Muscle of back (tissue), 11 donors: ENCODE data around the gene INS. TPM values are rescaled to one million over a fixed set of nuclear protein-coding genes. Genes with fewer than 3 reads are reported as not detected.
"Not testable (repeated sequence)": the region's sequence is repeated elsewhere in the genome, so short reads cannot be mapped to it uniquely, and the experiment has no call there.

Experiments
- DNase-seq, 3 donors: peaks; one replicate each; pipeline versions ENCODE4 v3.0.0 to v3.0.0-alpha.2; 2013
- polyA plus RNA-seq, 10 donors: library from polyadenylated mRNA; unstranded; fragments of 120-200 nt; gene quantifications; one replicate each; pipeline ENCODE4 v1.2.1, GENCODE V29; 2013; ENCODE audit not compliant: insufficient read length in 10 of 10

The INS gene
- polyA plus RNA-seq, 10 donors: not detected

- DNase-seq: peak in 1 of 3 donors; percentile 23
Measured at GRCh38 chr11:2134022-2135010, 26.7 kb downstream of the INS start.

GRCh38 chr11:2133241-2134021, 27.6 kb downstream of the INS start:
- DNase-seq: peak in 1 of 3 donors; percentile 43

GRCh38 chr11:2132874-2133240, 28.2 kb downstream of the INS start:
- no peak for DNase-seq

GRCh38 chr11:2132246-2132645, 28.8 kb downstream of the INS start:
- DNase-seq: no peak

DNA sequence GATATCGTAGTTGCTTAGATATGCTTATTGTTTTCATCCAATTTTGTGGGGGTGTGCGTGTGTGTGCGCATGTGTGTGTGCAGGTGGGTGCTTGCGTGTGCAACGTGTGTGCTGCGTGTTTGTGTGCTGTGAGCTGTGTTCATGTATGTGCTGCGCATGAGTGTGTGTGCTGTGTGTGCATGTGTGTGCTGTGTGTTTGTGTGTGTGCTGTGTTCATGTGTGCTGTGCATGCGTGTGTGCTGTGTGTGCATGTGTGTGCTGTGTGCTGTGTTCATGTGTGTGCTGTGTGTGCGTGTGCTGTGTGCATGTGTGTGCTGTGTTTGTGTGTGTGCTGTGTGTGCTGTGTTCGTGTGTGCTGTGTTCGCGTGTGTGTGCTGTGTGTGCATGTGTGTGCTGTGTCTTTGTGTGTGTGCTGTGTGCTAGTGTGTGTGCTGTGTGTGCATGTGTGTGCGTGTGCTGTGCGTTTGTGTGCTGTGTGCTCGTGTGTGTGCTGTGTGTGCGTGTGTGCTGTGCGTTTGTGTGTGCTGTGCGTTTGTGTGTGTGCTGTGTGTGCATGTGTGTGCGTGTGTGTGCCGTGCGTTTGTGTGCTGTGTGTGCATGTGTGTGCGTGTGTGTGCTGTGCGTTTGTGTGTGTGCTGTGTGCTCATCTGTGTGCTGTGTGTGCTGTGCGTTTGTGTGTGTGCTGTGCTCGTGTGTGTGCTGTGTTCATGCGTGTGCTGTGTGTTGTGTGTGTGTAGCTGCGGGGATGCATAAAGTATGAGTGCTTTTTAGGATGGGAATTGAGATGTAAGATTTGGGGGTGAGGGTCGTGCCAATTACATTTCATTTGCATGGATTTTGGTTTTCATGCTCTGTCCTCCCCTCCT, 29.4 kb downstream of the INS start:
- peak in 1 of 3 donors; percentile 57 for DNase-seq

- peak in 1 of 3 donors; percentile 18 for DNase-seq
Measured at GRCh38 chr11:2130881-2131352, 30.1 kb downstream of the INS start.

DNA sequence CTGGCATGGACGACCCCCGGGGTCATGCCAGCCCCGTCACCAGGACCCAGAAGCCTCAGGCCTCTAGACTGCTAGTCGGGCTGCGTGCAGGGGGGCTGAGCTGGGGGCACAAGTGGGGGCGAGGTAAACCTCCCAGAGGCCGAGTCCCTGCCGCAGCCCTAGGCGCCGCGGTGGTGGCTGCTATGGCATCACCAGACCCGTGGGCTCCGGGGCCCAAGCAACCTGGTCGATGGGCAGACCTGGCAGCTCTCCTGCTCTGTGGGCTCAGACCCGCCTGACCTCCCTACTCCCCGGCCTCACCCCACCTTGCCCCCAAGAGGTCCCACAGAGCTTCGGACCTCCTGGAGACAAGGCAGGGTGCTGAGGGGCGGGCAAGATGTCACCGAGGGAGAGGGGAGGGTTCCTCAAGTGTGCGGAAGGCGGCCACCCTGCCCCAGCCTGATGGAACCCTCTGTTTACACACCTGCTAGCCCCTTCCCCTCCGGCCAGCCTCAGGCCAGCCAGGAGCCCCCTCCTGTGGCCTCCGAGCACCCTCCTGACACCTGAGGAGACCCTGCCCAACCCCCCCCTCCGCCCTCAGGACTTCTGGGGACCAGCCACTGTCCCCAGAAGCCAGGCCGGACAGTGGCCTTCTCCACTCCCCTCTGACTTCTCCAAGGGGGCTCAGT, 31.2 kb downstream of the INS start:
- DNase-seq: peak in 1 of 3 donors; percentile 45

GRCh38 chr11:2129308-2129698, 31.7 kb downstream of the INS start:
- no peak for DNase-seq

- peak in 1 of 3 donors; percentile 83 for DNase-seq
Measured at GRCh38 chr11:2128511-2129307, 32.3 kb downstream of the INS start.

GRCh38 chr11:2128130-2128510, 32.9 kb downstream of the INS start:
- peak in 1 of 3 donors; percentile 84 for DNase-seq

DNA sequence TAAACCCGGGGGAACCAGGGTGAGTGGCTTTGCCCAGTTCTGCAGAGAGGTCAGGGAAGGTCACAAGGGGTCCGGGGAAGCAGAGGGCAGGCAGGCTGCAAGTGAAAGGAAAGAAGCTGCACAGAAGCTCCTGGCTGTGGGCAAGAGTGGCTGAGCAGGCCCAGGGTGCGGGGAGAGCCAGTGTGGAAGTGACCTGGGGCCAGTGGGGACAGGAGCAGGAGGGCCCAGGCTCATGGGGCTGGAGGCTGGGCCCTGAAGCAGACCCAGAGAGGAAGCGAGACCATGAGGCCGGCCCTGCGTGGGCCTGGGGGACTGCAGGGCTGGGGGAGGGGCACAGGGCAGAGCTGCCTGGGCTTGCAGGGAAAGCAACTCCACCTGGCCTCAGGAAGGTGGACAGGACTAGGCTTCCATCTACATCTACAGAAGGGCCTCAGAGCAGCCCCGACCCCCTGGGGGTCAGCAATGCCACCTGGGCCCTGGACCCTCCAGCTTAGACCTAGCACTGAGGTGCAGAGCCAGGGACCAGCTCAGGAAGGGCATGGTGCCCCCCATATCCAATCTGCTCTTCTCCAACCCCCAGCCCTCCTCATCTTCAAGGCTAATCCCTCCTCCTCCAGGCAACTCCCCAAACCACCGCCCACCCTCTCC, 33.4 kb downstream of the INS start:
- peak in 1 of 3 donors; percentile 82 for DNase-seq

DNA sequence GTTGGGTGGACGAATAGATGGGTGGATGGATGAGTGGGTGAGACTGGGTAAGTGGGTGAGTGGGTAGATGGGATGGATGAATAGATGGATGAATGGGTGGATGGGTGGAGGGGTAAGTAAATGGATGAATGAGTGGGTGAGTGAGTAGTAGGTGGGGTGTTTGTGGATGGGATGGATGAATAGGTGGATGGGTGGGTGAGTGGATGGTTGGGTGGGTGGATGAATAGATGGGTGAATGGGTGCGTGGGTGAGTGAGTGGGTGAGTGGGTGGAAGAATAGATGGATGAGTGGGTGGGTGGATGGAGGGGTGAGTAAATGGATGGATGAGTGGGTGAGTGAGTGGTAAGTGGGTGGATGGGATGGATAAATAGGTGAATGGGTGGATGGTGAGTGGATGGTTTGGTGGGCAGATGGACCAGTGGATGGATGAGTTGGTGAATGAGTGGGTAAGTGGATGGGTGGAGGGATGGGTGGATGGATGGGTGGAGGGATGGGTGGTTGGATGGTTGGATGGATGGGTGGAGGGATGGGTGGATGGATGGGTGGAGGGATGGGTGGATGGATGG, 34.4 kb downstream of the INS start:
- no peak for DNase-seq

DNA sequence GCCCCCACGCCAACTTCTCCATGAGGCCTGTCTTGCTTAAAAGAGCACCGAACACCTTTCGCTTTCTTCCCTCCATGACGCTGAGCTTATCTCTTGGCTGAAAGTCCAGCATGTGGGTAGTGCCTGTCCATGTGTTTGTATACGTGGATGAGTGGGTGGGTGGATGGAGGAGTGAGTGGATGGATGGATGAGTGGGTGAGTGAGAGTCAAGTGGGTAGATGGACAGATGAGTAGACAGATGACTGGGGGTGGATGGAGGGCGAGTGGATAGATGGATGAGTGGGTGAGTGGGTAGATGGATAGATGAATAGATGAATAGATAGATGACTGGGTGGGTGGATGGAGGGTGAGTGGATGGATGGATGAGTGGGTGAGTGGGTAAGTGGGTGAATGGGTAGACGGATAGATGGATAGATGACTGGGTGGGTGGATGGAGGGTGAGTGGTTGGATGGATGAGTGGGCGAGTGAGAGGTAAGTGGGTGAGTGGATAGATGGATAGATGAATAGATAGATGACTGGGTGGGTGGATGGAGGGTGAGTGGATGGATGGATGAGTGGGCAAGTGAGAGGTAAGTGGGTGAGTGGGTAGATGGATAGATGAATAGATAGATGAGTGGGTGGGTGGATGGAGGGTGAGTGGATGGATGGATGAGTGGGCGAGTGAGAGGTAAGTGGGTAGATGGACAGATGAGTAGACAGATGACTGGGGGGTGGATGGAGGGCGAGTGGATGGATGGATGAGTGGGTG, 36.1 kb downstream of the INS start:
- not testable (repeated sequence) for DNase-seq

DNA sequence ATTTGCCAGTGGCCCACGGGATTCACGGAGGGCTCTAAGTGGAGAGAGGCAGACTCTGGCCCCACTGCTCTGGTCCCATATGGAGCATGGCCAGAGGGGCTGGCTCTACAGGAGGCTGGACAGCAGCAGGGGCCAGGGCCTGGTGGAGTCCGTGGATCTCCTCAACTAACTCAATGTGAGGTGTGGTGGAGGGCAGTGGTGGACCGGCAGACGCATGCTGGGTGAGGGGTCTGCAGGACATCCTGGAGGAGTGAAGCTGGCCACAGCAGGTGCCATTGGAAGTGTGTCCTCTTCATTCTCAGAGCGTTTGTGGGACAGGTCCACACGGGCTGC, 37.4 kb downstream of the INS start:
- DNase-seq: no peak

- DNase-seq: no peak
Measured at GRCh38 chr11:2122907-2123627, 37.9 kb downstream of the INS start.

GRCh38 chr11:2122222-2122906, 38.6 kb downstream of the INS start:
- DNase-seq: no peak
